ENCODE results near the gene NRCAM. TPM values are rescaled to one million over a fixed set of nuclear protein-coding genes. Genes with fewer than 3 reads are reported as not detected.

Gene NRCAM
- total RNA-seq, 2 donors from 2014 or later, result 17.9 to 28.2 TPM

- H3K4me1 ChIP-seq (ENCODE audit: control insufficient read depth, insufficient read depth, low read length), result no peaks in the 10 kb centered on the region
- peaks cover 5% of the 10 kb centered on the region for H3K4me1 Mint-ChIP-seq
- H3K4me3 Mint-ChIP-seq, result no peak overlapping the region
- DNase-seq, result no peak
- no peak overlapping the region for H3K27ac Mint-ChIP-seq
- no peak overlapping the region for H3K4me3 ChIP-seq (ENCODE audit: low read length)
- no peaks in the 10 kb centered on the region for H3K27me3 Mint-ChIP-seq (ENCODE audit: insufficient read depth)
- H3K9ac ChIP-seq (ENCODE audit: extremely low read depth, low read length, poor library complexity, severe bottlenecking), result no peak overlapping the region
- no peak for TF ChIP-seq CTCF (conservative IDR thresholded peaks at IDR 0.05)
- no peaks in the 10 kb centered on the region for H3K36me3 ChIP-seq (ENCODE audit: control insufficient read depth, insufficient read depth, low read length)
- no peaks in the 10 kb centered on the region for H3K36me3 Mint-ChIP-seq (ENCODE audit: low read depth)
- no peaks in the 10 kb centered on the region for H3K9me3 Mint-ChIP-seq
- H3K9me3 ChIP-seq (ENCODE audit: control insufficient read depth, low read length), result no peaks in the 10 kb centered on the region
- H3K27ac ChIP-seq (ENCODE audit: low read depth, low read length), result no peak overlapping the region
- no peaks in the 10 kb centered on the region for H3K27me3 ChIP-seq (ENCODE audit: control insufficient read depth, insufficient read depth, low read length, poor library complexity, severe bottlenecking)
- WGBS, 2 experiments (ENCODE audit: insufficient coverage in 1 of 2, insufficient read length in 1 of 2), result 94 to 100% methylated on average over 1 to 2 of the region's 2 CpGs
Observed at GRCh38 chr7:108407676-108408075, 48.6 kb downstream of the NRCAM start.

- Histone ChIP-seq H3K4me1 (ENCODE audit: control insufficient read depth, insufficient read depth, low read length) (no peaks in the 10 kb centered on the region), H3K27ac (ENCODE audit: low read depth, low read length) (no peak overlapping the region), H3K9ac (ENCODE audit: extremely low read depth, low read length, poor library complexity, severe bottlenecking) (no peak overlapping the region), H3K9me3 (ENCODE audit: control insufficient read depth, low read length) (no peaks in the 10 kb centered on the region), H3K4me3 (ENCODE audit: low read length) (no peak overlapping the region), H3K36me3 (ENCODE audit: control insufficient read depth, insufficient read depth, low read length) (no peaks in the 10 kb centered on the region), H3K27me3 (ENCODE audit: control insufficient read depth, insufficient read depth, low read length, poor library complexity, severe bottlenecking) (no peaks in the 10 kb centered on the region)
- Mint-ChIP-seq H3K27me3 (ENCODE audit: insufficient read depth) (no peaks in the 10 kb centered on the region), H3K27ac (no peak overlapping the region), H3K9me3 (no peaks in the 10 kb centered on the region), H3K4me3 (no peak overlapping the region), H3K4me1 (peaks cover 5% of the 10 kb centered on the region), H3K36me3 (ENCODE audit: low read depth) (no peaks in the 10 kb centered on the region)
- no peak for TF ChIP-seq CTCF (conservative IDR thresholded peaks at IDR 0.05)
- DNase-seq, result no peak
- 89 to 100% methylated on average over 1 of the region's 1 CpG for WGBS, 2 experiments (ENCODE audit: insufficient coverage in 1 of 2, insufficient read length in 1 of 2)
Observed at GRCh38 chr7:108406222-108406890, 49.9 kb downstream of the NRCAM start.

DNA sequence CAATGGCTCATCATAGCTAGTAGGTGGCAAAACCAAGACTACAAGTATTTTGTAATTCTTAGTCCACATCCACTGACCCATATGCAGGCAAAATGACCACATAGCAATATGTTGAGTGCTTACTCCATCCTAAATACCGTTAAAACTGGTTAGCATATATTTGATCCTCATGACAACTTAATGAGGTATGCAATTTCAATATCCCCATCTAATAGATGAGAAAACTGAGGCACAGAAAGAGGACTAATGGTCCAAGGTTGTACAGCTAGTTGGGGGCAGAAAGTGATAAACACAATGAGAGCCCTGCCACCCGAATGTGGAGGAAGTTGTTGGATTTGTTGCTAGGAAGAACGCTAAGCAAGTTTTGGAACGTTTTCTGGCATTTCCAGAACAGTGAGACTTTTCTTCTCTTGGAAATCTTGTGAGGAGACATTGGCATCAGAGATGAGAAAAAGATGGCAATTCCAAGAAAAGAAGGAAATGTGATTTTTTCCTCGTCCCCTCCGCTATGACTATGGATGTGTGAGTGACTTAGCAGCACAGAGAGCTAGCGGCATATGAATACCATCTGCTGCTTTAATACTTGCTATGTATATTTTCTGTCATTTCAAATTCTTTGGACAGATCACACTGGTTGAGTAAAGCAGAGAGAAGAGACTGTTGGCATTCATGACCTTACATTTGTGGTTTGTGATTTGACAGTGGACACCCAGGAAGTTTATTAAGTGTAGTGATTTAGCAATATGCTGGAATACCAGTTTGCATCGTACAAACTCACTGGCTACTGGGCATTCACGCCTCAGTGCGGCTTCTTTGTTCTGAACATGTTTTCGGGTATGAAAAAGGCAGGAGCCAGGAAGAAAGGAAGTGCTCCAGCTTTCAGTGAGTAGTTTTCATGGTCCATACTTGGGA is 51.5 kb downstream of the NRCAM start:
- Mint-ChIP-seq H3K27me3 (ENCODE audit: insufficient read depth) (no peaks in the 10 kb centered on the region), H3K36me3 (ENCODE audit: low read depth) (no peaks in the 10 kb centered on the region), H3K9me3 (no peaks in the 10 kb centered on the region), H3K4me3 (no peak overlapping the region), H3K4me1 (peaks cover 5% of the 10 kb centered on the region), H3K27ac (no peak overlapping the region)
- no peak for TF ChIP-seq CTCF (conservative IDR thresholded peaks at IDR 0.05)
- no peaks in the 10 kb centered on the region for H3K9me3 ChIP-seq (ENCODE audit: control insufficient read depth, low read length)
- H3K4me3 ChIP-seq (ENCODE audit: low read length), result no peak overlapping the region
- DNase-seq, result no peak
- H3K9ac ChIP-seq (ENCODE audit: extremely low read depth, low read length, poor library complexity, severe bottlenecking), result no peak overlapping the region
- H3K36me3 ChIP-seq (ENCODE audit: control insufficient read depth, insufficient read depth, low read length), result no peaks in the 10 kb centered on the region
- 93 to 96% methylated on average over 9 to 11 of the region's 11 CpGs for WGBS, 2 experiments (ENCODE audit: insufficient coverage in 1 of 2, insufficient read length in 1 of 2)
- no peak overlapping the region for H3K27ac ChIP-seq (ENCODE audit: low read depth, low read length)
- no peaks in the 10 kb centered on the region for H3K27me3 ChIP-seq (ENCODE audit: control insufficient read depth, insufficient read depth, low read length, poor library complexity, severe bottlenecking)
- H3K4me1 ChIP-seq (ENCODE audit: control insufficient read depth, insufficient read depth, low read length), result no peaks in the 10 kb centered on the region
